ENCODE data around the gene RSPO3.

RSPO3 gene

GRCh38 chr6:127164036-127164435, 45.6 kb downstream of the RSPO3 start:
- no peak for DNase-seq

DNA sequence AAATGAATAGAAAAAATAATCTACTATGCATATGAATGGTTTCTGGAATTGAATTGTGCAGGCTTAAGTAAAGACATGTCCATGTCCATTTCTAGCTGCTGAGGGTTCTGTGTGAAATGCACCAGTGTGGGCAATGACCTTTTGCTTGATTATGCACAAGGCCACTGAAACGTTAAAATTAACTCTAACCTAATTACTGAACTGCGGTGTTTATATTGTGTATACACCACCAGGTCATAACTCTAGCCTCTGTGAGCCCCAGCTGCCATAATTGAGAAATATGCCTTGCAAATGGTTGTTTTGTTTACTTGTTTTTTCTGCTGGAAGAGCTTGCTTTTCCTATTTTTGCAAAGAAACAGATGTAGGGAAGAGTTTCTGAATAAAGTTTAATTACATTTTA, 46.1 kb downstream of the RSPO3 start:
- DNase-seq = no peak

DNA sequence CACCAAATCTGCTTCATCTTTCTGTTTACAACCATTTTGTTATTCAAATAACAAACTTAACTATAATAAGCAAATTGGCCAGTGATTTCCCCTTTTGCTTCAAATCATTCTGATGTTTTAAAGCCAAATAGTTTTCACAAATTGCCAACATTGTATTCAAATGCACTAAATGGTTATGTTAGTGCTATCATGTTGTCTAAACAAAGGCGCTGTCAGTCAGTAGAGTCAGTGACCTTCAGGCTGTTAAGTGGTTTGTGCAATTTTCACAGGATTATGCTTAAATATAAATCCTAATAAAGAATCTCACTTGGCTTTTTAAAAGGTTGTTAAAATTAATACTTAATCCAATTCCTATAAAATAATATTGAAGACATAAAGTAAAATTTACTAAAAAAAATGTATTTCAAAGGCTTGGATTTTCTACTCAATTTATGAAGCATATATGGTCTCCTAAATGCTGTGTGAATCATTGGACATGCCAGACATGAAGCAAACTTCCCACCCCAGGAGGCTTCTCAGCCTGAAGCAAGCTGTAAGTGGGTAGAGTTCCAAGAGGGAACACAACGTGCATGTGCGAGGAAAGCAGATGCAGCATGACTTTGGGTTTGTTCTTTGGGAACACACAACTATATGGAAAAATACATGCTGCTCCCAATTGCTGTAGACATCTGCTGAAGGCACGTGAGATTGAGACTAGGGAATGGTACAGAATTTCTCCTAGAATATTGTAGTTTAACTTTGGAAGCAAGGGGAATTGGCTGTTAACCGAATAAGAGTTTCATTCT, 54.9 kb downstream of the RSPO3 start:
- no peak for DNase-seq

DNA sequence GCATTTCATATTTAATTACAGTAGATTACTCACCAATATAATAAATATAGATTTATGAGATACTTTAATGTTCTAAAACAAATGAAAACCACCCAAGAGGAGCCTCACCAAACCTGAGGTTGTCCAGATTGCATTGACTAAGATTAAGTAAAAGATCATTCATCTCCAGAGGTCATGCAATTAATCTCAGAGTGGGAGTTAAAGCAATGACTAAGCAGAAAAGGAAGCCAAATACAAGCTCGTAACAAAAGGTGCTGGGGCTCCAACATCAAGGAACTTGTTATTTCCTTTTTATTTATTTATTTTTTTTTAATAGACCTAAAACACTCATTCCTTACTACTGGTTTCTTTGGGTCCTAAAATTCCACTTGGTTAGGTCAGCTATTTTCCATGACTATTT, 57.7 kb downstream of the RSPO3 start:
- DNase-seq = no peak

- DNase-seq = no peak
Measured at GRCh38 chr6:127177030-127177922, 58.8 kb downstream of the RSPO3 start.

DNA sequence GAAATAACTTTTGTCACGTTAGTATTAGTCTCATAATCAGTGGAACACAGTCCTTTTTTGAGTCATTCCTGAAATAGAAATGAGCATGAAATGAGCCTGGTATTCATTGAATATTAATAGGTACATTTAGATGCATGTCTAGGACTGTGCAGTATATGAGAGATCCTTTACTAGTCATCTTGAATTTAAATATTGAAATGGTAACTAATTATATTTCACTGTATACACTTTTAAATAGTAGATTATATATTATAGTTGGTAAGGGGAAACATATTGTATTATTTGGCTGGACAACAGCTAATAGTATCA, 59.4 kb downstream of the RSPO3 start:
- DNase-seq = no peak

- DNase-seq = no peak
Measured at GRCh38 chr6:127178746-127179145, 60.3 kb downstream of the RSPO3 start.

DNA sequence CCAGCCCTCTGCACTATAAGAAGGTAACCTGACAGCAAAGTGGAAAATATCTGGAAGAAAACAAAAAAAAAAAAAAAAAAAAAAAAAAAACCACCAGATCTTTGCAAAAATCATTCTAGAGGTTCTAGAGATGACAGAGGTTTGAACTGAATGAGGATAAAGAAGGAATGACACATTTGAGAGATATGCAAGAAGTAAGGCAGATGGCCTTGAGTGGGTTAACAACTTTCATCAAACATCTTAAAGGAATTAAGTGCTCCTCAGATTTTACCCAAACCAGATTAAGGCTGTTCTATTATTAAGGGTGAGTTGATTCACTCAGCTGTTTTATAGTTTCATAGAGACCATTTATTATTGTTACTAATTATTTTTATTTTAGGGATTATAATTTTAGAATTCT, 62.0 kb downstream of the RSPO3 start:
- DNase-seq = no peak

- DNase-seq = no peak
Measured at GRCh38 chr6:127182501-127182900, 64.0 kb downstream of the RSPO3 start.

- no peak for DNase-seq
Measured at GRCh38 chr6:127185437-127185995, 67.0 kb downstream of the RSPO3 start.

GRCh38 chr6:127186889-127187288, 68.4 kb downstream of the RSPO3 start:
- DNase-seq = no peak

GRCh38 chr6:127188744-127189143, 70.3 kb downstream of the RSPO3 start:
- DNase-seq = no peak

- no peak for DNase-seq
Measured at GRCh38 chr6:127190552-127190951, 72.1 kb downstream of the RSPO3 start.

- DNase-seq = no peak
Measured at GRCh38 chr6:127191716-127192115, 73.2 kb downstream of the RSPO3 start.

- DNase-seq = no peak
Measured at GRCh38 chr6:127192911-127193541, 74.6 kb downstream of the RSPO3 start.

GRCh38 chr6:127195833-127196232, 77.4 kb downstream of the RSPO3 start:
- DNase-seq = no peak

GRCh38 chr6:127198549-127198948, 80.1 kb downstream of the RSPO3 start:
- no peak for DNase-seq

- no peak for DNase-seq
Measured at GRCh38 chr6:127199470-127199869, 81.0 kb downstream of the RSPO3 start.

GRCh38 chr6:127200114-127200513, 81.6 kb downstream of the RSPO3 start:
- peak; percentile 4 for DNase-seq

DNA sequence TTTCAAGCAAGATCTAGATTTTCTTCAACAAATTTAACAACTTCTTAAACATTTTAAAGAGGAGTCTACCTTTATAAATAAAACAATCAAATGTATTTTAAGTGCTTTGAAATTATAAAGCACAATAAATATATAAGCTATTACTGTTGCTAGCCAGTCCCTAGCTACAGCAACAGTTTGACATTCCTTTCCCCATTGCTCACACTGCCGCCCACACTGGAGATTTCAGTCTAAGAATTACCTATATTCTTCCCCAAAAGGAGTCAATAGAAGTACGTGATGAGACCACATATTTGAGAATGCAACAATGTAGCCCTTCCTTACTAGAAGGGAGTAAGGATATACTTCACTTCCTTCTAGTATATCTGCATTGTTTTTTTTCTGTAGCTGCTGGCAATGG, 82.8 kb downstream of the RSPO3 start:
- DNase-seq = no peak

DNA sequence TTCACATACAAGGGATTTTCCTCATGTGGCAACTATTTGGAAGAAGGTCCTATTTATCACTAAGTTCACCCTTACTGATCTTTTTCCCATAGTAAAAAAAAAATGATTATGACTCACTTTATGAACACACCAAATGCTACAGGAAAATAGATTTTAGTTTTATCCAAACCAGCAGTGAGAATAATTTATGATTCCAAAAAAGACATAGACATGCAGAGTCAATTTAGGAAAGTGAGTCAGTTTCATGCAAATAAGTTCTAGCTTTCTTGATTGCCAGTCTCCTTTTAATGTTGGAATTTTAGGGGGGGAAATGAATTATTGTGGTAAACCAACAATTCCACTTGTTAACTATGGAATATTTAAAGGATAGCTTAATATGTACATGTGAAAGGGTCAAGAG, 84.2 kb downstream of the RSPO3 start:
- DNase-seq = no peak

GRCh38 chr6:127204281-127204680, 85.8 kb downstream of the RSPO3 start:
- DNase-seq = no peak

- no peak for DNase-seq
Measured at GRCh38 chr6:127205036-127205435, 86.6 kb downstream of the RSPO3 start.

Measured in activated gamma-delta T cell (primary cell).